DOHH2 (cell line): Measurements from ENCODE around the gene OS9.

Experiments
- CTCF ChIP-seq: fragments of 200-600 bp; sonication (generic); IDR thresholded peaks from one replicate; pipeline ENCODE4 v1.5.1; 2014; ENCODE audit warnings: antibody characterized with exemption, mild to moderate bottlenecking, low read depth, low read length; ENCODE audit not compliant: poor library complexity, severe bottlenecking
- EZH2phosphoT487 ChIP-seq: fragments of 200-600 bp; sonication (generic); IDR thresholded peaks from 2 replicates; pipeline ENCODE4 v1.6.1; 2017; ENCODE audit warnings: borderline replicate concordance, mild to moderate bottlenecking, antibody characterized with exemption, low read length, moderate library complexity, mixed read lengths

GRCh38 chr12:57724003-57724935 is 30.3 kb downstream of the OS9 start:
- no peak for TF ChIP-seq CTCF
- no peak for TF ChIP-seq EZH2phosphoT487
